IMR-90 (cell line): ENCODE data around the gene NRIP2. TPM values are rescaled to one million over a fixed set of nuclear protein-coding genes. Genes with fewer than 3 reads are reported as not detected.

ENCODE experiments used
- ATAC-seq: fragments of 200-7000 bp; cut with Tn5 transposase; 2 replicates; pipeline ENCODE4 v1.9.1; 2020; ENCODE audit warnings: low read depth, mild to moderate bottlenecking, moderate library complexity
- BruUV-seq: library from RNA; stranded (reverse); fragments of 400-500 nt; replicated peaks from 2 replicates; lab custom pipeline; 2021; lab: Mats Ljungman, UMichigan
- CTCF ChIA-PET: fragments of 300-600 bp; formaldehyde crosslinking; extraction: SDS; loops from one replicate; lab custom pipeline; 2021; ENCODE audit warnings: antibody characterized with exemption; lab: Yijun Ruan, JAX
- POLR2A ChIA-PET: fragments of 300-600 bp; sonication (Branson Sonifier 250); formaldehyde crosslinking; loops from one replicate; lab custom pipeline; 2022; ENCODE audit warnings: antibody characterized with exemption; ENCODE audit not compliant: unreplicated experiment; lab: Charles Lee
- DNase-seq: peaks from one replicate; pipeline ENCODE4 v3.0.0; 2013
- H2AFZ ChIP-seq: replicated peaks from 2 replicates; pipeline ENCODE3; 2013; ENCODE audit warnings: low read length, mild to moderate bottlenecking; ENCODE audit not compliant: poor library complexity
- H2AK5ac ChIP-seq: 2 replicates; pipeline ENCODE4 v1.6.1; 2013; ENCODE audit warnings: low read depth, low read length, inconsistent platforms
- H2AK9ac ChIP-seq: replicated peaks from 2 replicates; pipeline ENCODE3; 2013; ENCODE audit warnings: mild to moderate bottlenecking, low read depth, low read length, moderate library complexity; ENCODE audit not compliant: poor library complexity
- H2BK120ac ChIP-seq: 2 replicates; pipeline ENCODE4 v1.6.1; 2013; ENCODE audit warnings: low read depth, low read length, inconsistent platforms
- H2BK15ac ChIP-seq: 3 replicates; pipeline ENCODE4 v1.6.1; 2013; ENCODE audit warnings: low read depth, low read length, inconsistent platforms
- H2BK20ac ChIP-seq: 2 replicates; pipeline ENCODE4 v1.6.1; 2013; ENCODE audit warnings: low read depth, mild to moderate bottlenecking, inconsistent platforms, low read length, moderate library complexity
- H2BK5ac ChIP-seq: 2 replicates; pipeline ENCODE4 v1.6.1; 2013; ENCODE audit warnings: mild to moderate bottlenecking, low read depth, low read length, inconsistent platforms; ENCODE audit not compliant: poor library complexity, severe bottlenecking
- H3K14ac ChIP-seq: replicated peaks from 2 replicates; pipeline ENCODE4 v1.6.1; 2013; ENCODE audit warnings: low read depth, low read length, inconsistent platforms
- H3K18ac ChIP-seq: 2 replicates; pipeline ENCODE4 v1.6.1; 2013; ENCODE audit warnings: low read depth, low read length, control low read depth
- H3K23ac ChIP-seq: 2 replicates; pipeline ENCODE4 v1.6.1; 2013; ENCODE audit warnings: low read depth, low read length, inconsistent platforms
- H3K27ac ChIP-seq: 2 replicates; pipeline ENCODE4 v1.5.1; 2013; ENCODE audit warnings: mild to moderate bottlenecking, control low read depth, low read length; ENCODE audit not compliant: insufficient read depth
- H3K27me3 ChIP-seq: 2 replicates; pipeline ENCODE4 v1.6.1; 2013; ENCODE audit warnings: low read length; ENCODE audit not compliant: control insufficient read depth, insufficient read depth
- H3K36me3 ChIP-seq: 2 replicates; pipeline ENCODE4 v1.6.1; 2013; ENCODE audit warnings: low read length, mixed read lengths; ENCODE audit not compliant: control insufficient read depth, insufficient read depth
- H3K4ac ChIP-seq: 2 replicates; pipeline ENCODE4 v1.6.1; 2013; ENCODE audit warnings: low read depth, low read length, inconsistent platforms
- H3K4me1 ChIP-seq: 2 replicates; pipeline ENCODE4 v1.6.1; 2013; ENCODE audit warnings: low read length, mixed read lengths; ENCODE audit not compliant: control insufficient read depth, insufficient read depth
- H3K4me2 ChIP-seq: 2 replicates; pipeline ENCODE4 v1.6.1; 2013; ENCODE audit warnings: low read depth, mild to moderate bottlenecking, control low read depth, low read length, moderate library complexity
- H3K4me3 ChIP-seq: 2 replicates; pipeline ENCODE4 v1.5.1; 2013; ENCODE audit warnings: low read depth, mild to moderate bottlenecking, control low read depth, low read length, moderate library complexity; ENCODE audit not compliant: insufficient read depth
- H3K56ac ChIP-seq: 2 replicates; pipeline ENCODE4 v1.6.1; 2013; ENCODE audit warnings: low read length, inconsistent platforms; ENCODE audit not compliant: insufficient read depth; ENCODE audit errors: extremely low read depth
- H3K79me1 ChIP-seq, 2 experiments: 2 replicates each; pipeline ENCODE4 v1.6.1; 2013; ENCODE audit warnings: low read length in 2 of 2, inconsistent platforms in 1 of 2, low read depth in 1 of 2
- H3K9ac ChIP-seq: 2 replicates; pipeline ENCODE4 v1.6.1; 2013; ENCODE audit warnings: low read depth, low read length, control low read depth
- H3K9me1 ChIP-seq: 2 replicates; pipeline ENCODE4 v1.6.1; 2013; ENCODE audit warnings: low read length, inconsistent platforms; ENCODE audit not compliant: insufficient read depth
- H3K9me3 ChIP-seq: 2 replicates; pipeline ENCODE4 v1.6.1; 2013; ENCODE audit warnings: low read length; ENCODE audit not compliant: control insufficient read depth, insufficient read depth
- H4K20me1 ChIP-seq: 2 replicates; pipeline ENCODE4 v1.6.1; 2013; ENCODE audit warnings: low read length, inconsistent platforms; ENCODE audit not compliant: insufficient read depth
- H4K5ac ChIP-seq: 2 replicates; pipeline ENCODE4 v1.6.1; 2013; ENCODE audit warnings: mild to moderate bottlenecking, low read depth, low read length, control low read depth
- H4K8ac ChIP-seq, 2 experiments: 2 replicates each; pipeline ENCODE4 v1.6.1; 2013; ENCODE audit warnings: low read depth in 2 of 2, low read length in 2 of 2, control low read depth in 1 of 2, inconsistent platforms in 1 of 2
- H4K91ac ChIP-seq: 2 replicates; pipeline ENCODE4 v1.6.1; 2013; ENCODE audit warnings: low read depth, low read length, inconsistent platforms; ENCODE audit not compliant: insufficient read depth
- FOS ChIP-seq: fragments of 150-350 bp; IDR thresholded peaks from 2 replicates; pipeline ENCODE4 v1.6.1; 2016; ENCODE audit warnings: low read depth, low read length
- WGBS, 2 experiments: methylation state at CpG; one replicate each; pipeline versions ENCODE4 v1.1.5 to v1.1.7; 2013; ENCODE audit warnings: missing lambda C conversion rate in 2 of 2; ENCODE audit not compliant: insufficient read length in 1 of 2; ENCODE audit errors: extremely low coverage in 2 of 2; 5-methylcytosine and 5-hydroxymethylcytosine counted together
- dilution Hi-C: fragments of 300-500 bp; cut with HindIII; formaldehyde crosslinking; loops from one replicate; pipeline ENCODE4 v1.14.3; 2018; ENCODE audit warnings: low sequenced_read_pairs; ENCODE audit not compliant: unreplicated experiment
- in situ Hi-C: fragments of 300-500 bp; cut with MboI; formaldehyde crosslinking; loops from 3 replicates; pipeline ENCODE4 v1.14.3; 2019; ENCODE audit warnings: low sequenced_read_pairs, inconsistent platforms, mixed read lengths
- intact Hi-C: fragments of 100-400 bp; cut with micrococcal nuclease; formaldehyde crosslinking; loops from 2 replicates; pipeline ENCODE4 v1.10.0; 2022
- polyA plus RNA-seq, 3 experiments: library from polyadenylated mRNA; depleted of rRNA; stranded (reverse); fragments of >200 nt; gene quantifications; 2 replicates each; pipeline ENCODE4 v1.2.3, GENCODE V29; 2012; ENCODE audit warnings: low replicate concordance in 1 of 3
- total RNA-seq: library from RNA; depleted of rRNA; stranded (reverse); fragments of >200 nt; gene quantifications from 2 replicates; pipeline ENCODE4 v1.2.3, GENCODE V29; 2012

NRIP2 gene
- total and polyA plus RNA-seq, 2 of the 4 experiments (the other 2 are of a cell fraction) = 0.18 to 0.27 TPM

GRCh38 chr12:2825132-2825531 lies 9.7 kb downstream of the NRIP2 start:
- H2BK15ac ChIP-seq = no peak overlapping the region
- H3K18ac ChIP-seq = no peak overlapping the region
- in situ Hi-C loops = no loop called here
- intact Hi-C loops = no loop called here
- DNase-seq (no peak), ATAC-seq (no peak)
- H3K4me3 ChIP-seq = no peak overlapping the region
- no peaks in the 10 kb centered on the region for H3K4me1 ChIP-seq
- no TSS peak for BruUV-seq
- TF ChIP-seq FOS = no peak
- H3K9me3 ChIP-seq = no peaks in the 10 kb centered on the region
- no peak overlapping the region for H4K5ac ChIP-seq
- no peak overlapping the region for H3K56ac ChIP-seq
- CTCF ChIA-PET = interaction anchor here (1.0 kb wide), 1 partner anchor 8 kb away, joined by 3 read pairs; no protein-coding TSS in a partner anchor
- H3K23ac ChIP-seq = no peak overlapping the region
- POLR2A ChIA-PET = no interaction called here
- no peak overlapping the region for H3K27ac ChIP-seq
- H3K4ac ChIP-seq = no peak overlapping the region
- H2AK5ac ChIP-seq = no peak overlapping the region
- H2BK120ac ChIP-seq = no peak overlapping the region
- no peak overlapping the region for H2AK9ac ChIP-seq
- dilution Hi-C loops = no loop called here
- H4K91ac ChIP-seq = no peak overlapping the region
- H3K79me1 ChIP-seq = no peaks in the 10 kb centered on the region
- no peak overlapping the region for H3K9ac ChIP-seq
- no peak overlapping the region for H3K4me2 ChIP-seq
- H3K9me1 ChIP-seq = no peaks in the 10 kb centered on the region
- H2BK5ac ChIP-seq = no peak overlapping the region
- WGBS, 2 experiments = 78% methylated on average over 2 of the region's 4 CpGs; no CpG with 5 or more reads in 1 of the 2 experiments
- no peak overlapping the region for H2AFZ ChIP-seq
- H3K14ac ChIP-seq = no peak overlapping the region
- H3K36me3 ChIP-seq = peaks cover 67% of the 10 kb centered on the region
- no peak overlapping the region for H4K8ac ChIP-seq
- no peaks in the 10 kb centered on the region for H3K27me3 ChIP-seq
- H2BK20ac ChIP-seq = no peak overlapping the region
- no peaks in the 10 kb centered on the region for H4K20me1 ChIP-seq
